Activated naive CD4-positive, alpha-beta T cell treated with anti-CD3 and anti-CD28 coated beads, Interleukin-2, amount 10 ng/mL, durations not matched to agents 7 days and 5 days (primary cell): Measurements from ENCODE around the gene MAPKAPK2.

ENCODE experiments used
- CTCF ChIA-PET: fragments of 350-600 bp; sonication (Branson Sonifier 250); formaldehyde crosslinking; loops from one replicate; lab custom pipeline; 2021; ENCODE audit warnings: antibody characterized with exemption; lab: Charles Lee
- DNase-seq: peaks from one replicate; pipeline ENCODE4 v3.0.0-alpha.2; 2020
- H3K27ac Mint-ChIP-seq: one replicate; pipeline ENCODE4 v1.8.0; 2021; ENCODE audit warnings: mild to moderate bottlenecking, moderate library complexity, mixed read lengths
- H3K27me3 Mint-ChIP-seq: one replicate; pipeline ENCODE4 v1.8.0; 2021; ENCODE audit warnings: mild to moderate bottlenecking, mixed read lengths
- H3K36me3 Mint-ChIP-seq: one replicate; pipeline ENCODE4 v1.8.0; 2021; ENCODE audit warnings: mixed read lengths
- H3K4me1 Mint-ChIP-seq: one replicate; pipeline ENCODE4 v1.8.0; 2021; ENCODE audit warnings: mixed read lengths
- H3K4me3 Mint-ChIP-seq: one replicate; pipeline ENCODE4 v1.8.0; 2021; ENCODE audit warnings: mild to moderate bottlenecking, moderate library complexity, mixed read lengths
- H3K9me3 Mint-ChIP-seq: one replicate; pipeline ENCODE4 v1.8.0; 2021; ENCODE audit warnings: mixed read lengths

Gene MAPKAPK2

DNA sequence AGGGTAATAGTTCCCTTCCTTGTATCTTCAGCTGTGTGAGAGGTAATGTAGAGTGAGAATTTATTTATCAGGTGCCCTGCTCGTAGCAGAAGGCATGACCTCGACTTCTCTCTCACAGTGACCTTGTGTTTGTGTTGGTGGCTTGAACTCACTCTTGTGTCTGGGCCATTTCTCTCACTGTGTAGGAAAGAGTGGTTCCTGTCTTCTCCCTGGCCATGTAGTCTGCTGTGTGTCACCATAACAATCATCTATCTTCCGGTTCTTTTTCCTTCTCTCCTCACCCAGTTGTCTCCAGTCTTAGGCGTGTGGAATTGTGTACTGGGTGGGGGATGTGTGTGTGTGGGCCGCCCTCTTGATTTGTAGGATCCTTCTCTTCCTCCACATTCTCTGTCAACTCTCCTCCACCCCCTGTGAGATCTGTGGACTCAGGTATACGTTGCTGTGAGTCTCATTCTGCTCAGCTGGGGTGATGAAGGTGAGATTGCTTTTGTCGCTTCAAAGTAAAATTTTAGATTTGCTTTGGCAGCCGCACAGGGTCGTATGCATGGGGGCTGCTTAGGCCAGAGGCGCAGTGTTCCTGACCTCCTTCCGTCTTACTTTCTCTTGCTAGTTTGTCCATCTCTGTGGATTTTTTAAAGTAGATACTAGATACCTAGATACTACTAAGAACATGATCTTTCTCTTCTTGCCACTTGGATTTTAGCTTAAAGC, 31.6 kb downstream of the MAPKAPK2 start:
- no peaks in the 10 kb centered on the region for H3K9me3 Mint-ChIP-seq
- DNase-seq: no peak
- H3K27me3 Mint-ChIP-seq: no peaks in the 10 kb centered on the region
- peaks cover 3% of the 10 kb centered on the region for H3K36me3 Mint-ChIP-seq
- H3K4me1 Mint-ChIP-seq: peaks cover 74% of the 10 kb centered on the region
- CTCF ChIA-PET: interaction anchor here (0.7 to 4.8 kb wide), 9 partner anchors 8 to 197 kb away, joined by 3 to 27 read pairs (median 6); no protein-coding TSS in a partner anchor
- peak overlapping the region; percentile 82 for H3K27ac Mint-ChIP-seq
- H3K4me3 Mint-ChIP-seq: no peak overlapping the region

DNA sequence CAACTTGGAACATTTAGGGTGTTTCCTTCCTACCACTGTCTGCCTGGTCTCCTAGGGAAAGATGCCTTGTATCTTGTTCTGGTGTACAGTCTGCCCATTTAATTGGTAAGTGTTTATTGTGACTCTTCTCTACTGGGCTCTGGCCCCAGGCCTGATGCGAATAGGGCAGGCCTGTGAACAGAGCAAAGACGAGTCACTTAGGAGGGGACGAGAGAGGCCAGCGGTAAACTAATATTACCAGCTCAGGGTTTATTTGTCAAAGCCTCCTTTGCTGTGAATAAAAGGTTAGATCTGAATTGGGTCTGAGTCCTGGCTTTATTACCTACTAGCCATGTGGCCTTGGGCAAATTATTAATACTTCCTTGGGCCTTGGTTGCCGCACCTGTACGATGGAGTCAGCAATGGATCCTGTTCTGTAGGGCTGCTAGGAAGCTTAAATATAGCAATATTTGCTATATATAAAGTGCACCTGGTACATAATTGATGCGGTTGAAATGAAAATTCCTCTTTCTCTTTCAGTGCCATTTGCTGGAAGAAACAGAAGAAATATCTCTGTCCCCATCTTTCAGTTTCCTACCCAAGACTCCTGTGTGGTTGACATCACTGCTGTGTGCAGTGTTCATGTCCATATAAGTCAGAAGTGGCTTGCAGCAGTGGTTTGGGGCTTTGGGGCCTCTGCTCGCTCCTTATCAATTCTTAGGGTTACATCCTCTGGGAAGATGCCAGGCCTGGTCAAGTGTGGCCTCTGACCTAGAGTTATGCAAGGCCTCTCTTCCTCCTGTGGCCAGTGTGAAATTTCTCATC, 32.4 kb downstream of the MAPKAPK2 start:
- no peak overlapping the region for H3K4me3 Mint-ChIP-seq
- peaks cover 74% of the 10 kb centered on the region for H3K4me1 Mint-ChIP-seq
- no peaks in the 10 kb centered on the region for H3K9me3 Mint-ChIP-seq
- peaks cover 2% of the 10 kb centered on the region for H3K36me3 Mint-ChIP-seq
- peak overlapping the region; percentile 66 for H3K27ac Mint-ChIP-seq
- CTCF ChIA-PET: interaction anchor here (1.1 to 4.8 kb wide), 5 partner anchors 9 to 196 kb away, joined by 3 to 27 read pairs (median 6); no protein-coding TSS in a partner anchor
- DNase-seq: peak; percentile 51
- H3K27me3 Mint-ChIP-seq: no peaks in the 10 kb centered on the region

DNA sequence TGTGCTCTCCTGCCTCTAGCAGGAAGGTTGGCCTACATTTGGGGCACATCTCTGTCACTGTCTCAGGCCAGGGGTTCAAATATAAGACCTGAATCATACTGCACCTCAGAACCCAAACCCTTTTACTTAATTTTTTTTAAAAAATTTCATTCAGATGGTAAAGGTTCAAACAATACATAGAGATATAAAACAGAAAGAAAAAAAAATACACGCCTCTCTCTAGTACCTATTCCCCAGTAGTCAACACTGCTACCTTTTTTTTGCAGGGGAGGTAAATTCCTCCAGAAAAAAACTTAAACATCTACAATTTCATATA, 32.9 kb downstream of the MAPKAPK2 start:
- no peak for DNase-seq
- no peak overlapping the region for H3K4me3 Mint-ChIP-seq

DNA sequence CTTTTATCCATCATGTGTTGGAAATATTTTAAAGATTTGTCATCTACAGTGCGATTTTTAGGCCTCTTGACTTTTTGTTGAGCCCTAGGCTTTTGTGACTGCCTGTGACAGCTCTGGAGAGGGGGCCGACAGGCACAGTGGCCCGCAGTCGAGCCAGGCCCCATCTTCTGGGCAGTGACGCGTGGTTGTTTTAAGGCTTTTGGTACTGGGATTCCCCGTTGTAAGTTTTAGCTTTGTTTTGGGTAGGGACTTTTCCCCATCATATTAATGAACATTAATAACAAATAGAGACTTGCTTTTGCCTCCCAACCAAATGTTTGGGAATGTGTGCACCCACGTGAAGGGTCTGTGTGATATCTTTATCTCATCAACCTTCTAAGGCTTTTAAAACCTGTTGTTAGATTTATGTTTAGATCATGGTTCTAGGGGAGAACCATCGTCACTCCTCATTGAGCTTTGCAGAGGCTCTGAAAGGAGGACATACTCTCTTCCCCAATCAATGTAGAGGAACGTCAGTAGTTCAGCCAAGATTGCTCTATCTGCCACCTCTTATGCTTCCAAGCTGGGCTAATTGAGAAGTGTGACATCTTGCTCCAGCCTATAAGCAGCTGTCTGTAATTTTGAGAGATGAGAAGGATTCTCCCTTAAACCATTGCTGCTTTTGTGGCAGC, 34.6 kb downstream of the MAPKAPK2 start:
- no peak overlapping the region for H3K4me3 Mint-ChIP-seq
- H3K4me1 Mint-ChIP-seq: peaks cover 57% of the 10 kb centered on the region
- CTCF ChIA-PET: interaction anchor here (1.1 to 1.3 kb wide), 3 partner anchors 9 to 193 kb away, joined by 3 to 5 read pairs (median 4); partner anchors contain the start of gene IL20
- H3K27ac Mint-ChIP-seq: no peak overlapping the region
- no peaks in the 10 kb centered on the region for H3K36me3 Mint-ChIP-seq
- H3K9me3 Mint-ChIP-seq: no peaks in the 10 kb centered on the region
- H3K27me3 Mint-ChIP-seq: no peaks in the 10 kb centered on the region
- DNase-seq: no peak

More for the DNA sequence above, 32.9 kb downstream of the MAPKAPK2 start:
- Mint-ChIP-seq H3K9me3 (no peaks in the 10 kb centered on the region), H3K27me3 (no peaks in the 10 kb centered on the region), H3K4me1 (peaks cover 69% of the 10 kb centered on the region), H3K36me3 (peaks cover 2% of the 10 kb centered on the region), H3K27ac (peak overlapping the region; percentile 66)
- CTCF ChIA-PET: interaction anchor here (1.4 to 4.8 kb wide), 2 partner anchors 9 to 195 kb away, joined by 3 to 27 read pairs; no protein-coding TSS in a partner anchor

DNA sequence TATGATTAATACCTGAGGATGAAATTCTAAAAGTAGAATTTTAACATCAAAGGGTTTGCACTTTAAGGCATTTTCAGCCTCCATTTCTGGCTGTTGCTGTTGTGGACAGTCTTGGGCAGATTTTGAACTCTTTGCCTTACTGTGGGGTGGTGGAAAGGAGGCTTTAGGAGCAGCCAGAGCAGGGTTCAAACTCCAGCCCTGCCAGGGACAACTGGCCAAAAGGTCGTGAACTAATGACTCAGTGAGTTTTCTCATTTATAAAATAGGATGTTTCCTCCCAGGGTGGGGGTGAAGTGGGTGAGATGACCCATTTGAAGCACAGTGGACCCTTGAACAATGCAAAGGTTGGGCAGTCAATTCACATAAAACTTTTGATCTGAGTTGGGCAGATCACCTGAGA, 36.7 kb downstream of the MAPKAPK2 start:
- Mint-ChIP-seq H3K4me1 (peaks cover 46% of the 10 kb centered on the region), H3K27ac (no peak overlapping the region), H3K4me3 (no peak overlapping the region), H3K36me3 (no peaks in the 10 kb centered on the region), H3K27me3 (no peaks in the 10 kb centered on the region), H3K9me3 (no peaks in the 10 kb centered on the region)
- CTCF ChIA-PET: interaction anchor here (1.1 to 1.4 kb wide), 2 partner anchors 9 to 56 kb away, joined by 3 read pairs; no protein-coding TSS in a partner anchor
- DNase-seq: no peak

DNA sequence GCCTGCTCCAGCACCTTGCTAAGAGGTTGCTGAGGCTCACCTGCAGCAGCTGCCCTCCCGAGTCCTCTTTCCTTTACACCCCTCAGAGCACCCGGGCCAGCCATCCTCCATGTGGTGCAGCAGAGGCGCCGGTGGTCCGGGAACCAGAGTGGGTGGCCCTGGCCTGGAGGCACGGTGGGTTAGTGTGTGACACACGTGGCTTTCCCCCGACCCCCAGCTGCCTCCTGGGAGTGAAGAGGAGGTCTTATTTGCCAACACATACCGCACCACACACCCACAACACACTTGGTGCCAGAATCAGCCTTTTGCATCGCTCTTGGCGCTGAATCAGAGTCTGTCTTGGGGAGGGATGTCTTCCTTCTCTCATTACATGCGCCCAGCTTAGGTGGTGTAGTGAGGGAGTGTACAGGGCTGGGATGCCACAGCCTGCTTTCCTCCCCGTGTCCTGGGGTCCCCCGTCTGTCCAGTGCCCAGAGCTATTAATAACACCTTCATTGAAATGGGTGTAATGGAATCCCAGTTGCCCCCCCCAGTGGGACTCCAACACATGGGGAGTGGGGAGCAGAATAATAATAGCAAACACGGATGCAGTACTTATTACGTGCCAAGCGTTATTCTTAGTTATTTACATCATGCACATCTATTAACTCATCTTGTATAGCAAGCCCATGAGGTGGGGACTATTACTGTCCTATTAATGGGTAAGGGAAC, 38.2 kb downstream of the MAPKAPK2 start:
- no peak for DNase-seq
- Mint-ChIP-seq H3K27me3 (no peaks in the 10 kb centered on the region), H3K4me3 (no peak overlapping the region), H3K9me3 (no peaks in the 10 kb centered on the region), H3K27ac (no peak overlapping the region), H3K36me3 (no peaks in the 10 kb centered on the region), H3K4me1 (peaks cover 37% of the 10 kb centered on the region)
- CTCF ChIA-PET: interaction anchor here (0.9 to 6.3 kb wide), 7 partner anchors 11 to 258 kb away, joined by 3 to 39 read pairs (median 5); no protein-coding TSS in a partner anchor

DNA sequence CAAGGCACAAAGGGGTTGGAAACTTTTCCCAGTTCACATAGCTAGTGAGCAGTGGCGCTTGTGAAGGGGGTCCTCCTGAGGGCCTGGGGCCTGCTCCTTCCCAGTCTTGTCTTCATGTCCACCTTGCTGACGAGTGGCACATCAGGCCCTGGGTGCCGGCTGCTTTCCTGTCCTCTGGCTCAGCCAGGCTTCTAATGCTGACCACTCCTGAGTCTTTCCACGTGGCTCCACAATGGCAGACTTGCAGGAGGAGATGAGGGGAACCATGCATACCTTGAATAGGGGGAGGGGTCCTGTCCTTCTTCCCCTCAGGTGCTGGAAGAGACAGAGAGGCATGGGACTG, 38.7 kb downstream of the MAPKAPK2 start:
- no peaks in the 10 kb centered on the region for H3K9me3 Mint-ChIP-seq
- CTCF ChIA-PET: interaction anchor here (0.9 to 6.3 kb wide), 8 partner anchors 9 to 258 kb away, joined by 3 to 39 read pairs (median 6); no protein-coding TSS in a partner anchor
- no peaks in the 10 kb centered on the region for H3K27me3 Mint-ChIP-seq
- no peaks in the 10 kb centered on the region for H3K36me3 Mint-ChIP-seq
- H3K27ac Mint-ChIP-seq: no peak overlapping the region
- H3K4me3 Mint-ChIP-seq: no peak overlapping the region
- peaks cover 36% of the 10 kb centered on the region for H3K4me1 Mint-ChIP-seq
- no peak for DNase-seq

DNA sequence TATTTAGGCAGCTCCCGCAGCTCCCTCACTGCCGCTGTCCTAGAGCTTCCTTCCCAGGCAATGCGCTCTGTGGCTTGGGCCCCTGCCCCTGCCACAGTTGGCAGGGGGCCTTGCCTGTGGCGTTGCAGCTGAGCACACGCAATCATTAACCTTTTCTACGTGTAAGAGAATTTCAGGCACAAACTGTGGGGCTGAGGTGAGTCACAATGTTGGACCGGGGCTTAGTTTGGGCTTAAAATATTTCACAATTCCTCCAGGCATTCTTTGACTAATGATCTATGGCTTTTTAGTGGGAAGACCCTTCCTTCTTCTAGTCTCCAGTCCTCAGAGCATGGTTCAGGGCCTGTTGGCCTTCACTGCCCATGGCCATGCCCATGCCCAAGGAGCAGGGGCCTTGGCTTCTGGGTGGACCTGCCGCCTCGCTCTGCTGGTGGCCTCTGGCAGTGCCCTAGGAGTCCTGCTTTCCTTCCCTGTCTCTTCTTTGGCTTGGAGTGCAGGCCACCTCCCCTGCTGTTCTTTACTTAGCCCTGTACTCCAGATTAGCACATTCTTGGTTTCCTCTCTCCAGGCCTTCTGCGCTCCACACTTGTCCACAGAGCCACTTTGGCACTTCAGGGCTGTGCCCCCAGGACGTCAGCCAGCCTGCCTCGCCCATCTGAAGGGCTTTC, 39.2 kb downstream of the MAPKAPK2 start:
- Mint-ChIP-seq H3K9me3 (no peaks in the 10 kb centered on the region), H3K36me3 (peaks cover 2% of the 10 kb centered on the region), H3K27ac (peak overlapping the region; percentile 25), H3K27me3 (no peaks in the 10 kb centered on the region), H3K4me1 (peaks cover 31% of the 10 kb centered on the region), H3K4me3 (no peak overlapping the region)
- no peak for DNase-seq
- CTCF ChIA-PET: interaction anchor here (0.6 to 14.7 kb wide), 12 partner anchors 9 to 257 kb away, joined by 3 to 233 read pairs (median 4); no protein-coding TSS in a partner anchor

DNA sequence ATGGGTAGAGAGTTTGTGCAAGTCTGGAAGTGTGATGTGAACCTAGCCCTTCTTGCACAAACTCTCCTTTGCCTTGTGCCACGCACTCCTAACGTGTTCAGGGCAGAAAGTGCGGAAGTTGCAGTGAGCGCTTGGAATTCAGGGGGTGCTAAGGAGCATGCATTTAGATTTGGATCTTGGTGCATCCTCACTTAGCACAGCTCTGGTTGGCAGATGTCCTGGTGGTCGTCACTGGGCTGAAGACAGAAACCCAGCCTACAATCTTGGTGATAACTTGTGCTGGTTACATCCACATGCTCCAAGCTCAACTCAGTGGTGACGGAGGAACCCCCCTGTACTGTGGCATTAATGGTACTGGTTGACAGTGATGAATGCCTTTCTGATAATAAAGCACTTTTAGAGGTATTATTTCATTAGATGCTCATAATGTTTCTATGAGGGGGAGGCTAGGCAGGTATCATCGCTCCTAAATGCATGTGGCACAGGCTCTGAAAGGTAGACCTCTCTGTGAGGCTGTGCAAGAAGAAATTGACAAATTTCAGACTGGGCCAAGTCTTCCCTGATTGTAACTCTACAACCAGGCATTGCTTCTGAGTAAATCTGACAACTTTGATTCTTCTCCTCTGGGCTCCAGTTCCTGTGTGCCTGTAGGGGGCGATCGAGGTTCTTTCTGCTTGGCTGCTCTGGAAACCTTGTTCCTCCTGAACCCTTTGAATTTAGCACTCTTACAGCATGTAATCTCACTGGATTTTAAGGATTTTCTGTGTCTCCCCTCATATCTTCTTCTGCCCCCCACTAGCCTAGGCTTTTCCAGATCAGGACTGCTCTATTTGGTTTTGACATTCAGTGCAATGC, 40.6 kb downstream of the MAPKAPK2 start:
- Mint-ChIP-seq H3K4me1 (peaks cover 26% of the 10 kb centered on the region), H3K27ac (no peak overlapping the region), H3K36me3 (peaks cover 8% of the 10 kb centered on the region), H3K27me3 (no peaks in the 10 kb centered on the region), H3K4me3 (no peak overlapping the region), H3K9me3 (no peaks in the 10 kb centered on the region)
- peak; percentile 80 for DNase-seq
- CTCF ChIA-PET: interaction anchor here (0.7 to 14.7 kb wide), 40 partner anchors 9 to 290 kb away, joined by 3 to 233 read pairs (median 5); no protein-coding TSS in a partner anchor

DNA sequence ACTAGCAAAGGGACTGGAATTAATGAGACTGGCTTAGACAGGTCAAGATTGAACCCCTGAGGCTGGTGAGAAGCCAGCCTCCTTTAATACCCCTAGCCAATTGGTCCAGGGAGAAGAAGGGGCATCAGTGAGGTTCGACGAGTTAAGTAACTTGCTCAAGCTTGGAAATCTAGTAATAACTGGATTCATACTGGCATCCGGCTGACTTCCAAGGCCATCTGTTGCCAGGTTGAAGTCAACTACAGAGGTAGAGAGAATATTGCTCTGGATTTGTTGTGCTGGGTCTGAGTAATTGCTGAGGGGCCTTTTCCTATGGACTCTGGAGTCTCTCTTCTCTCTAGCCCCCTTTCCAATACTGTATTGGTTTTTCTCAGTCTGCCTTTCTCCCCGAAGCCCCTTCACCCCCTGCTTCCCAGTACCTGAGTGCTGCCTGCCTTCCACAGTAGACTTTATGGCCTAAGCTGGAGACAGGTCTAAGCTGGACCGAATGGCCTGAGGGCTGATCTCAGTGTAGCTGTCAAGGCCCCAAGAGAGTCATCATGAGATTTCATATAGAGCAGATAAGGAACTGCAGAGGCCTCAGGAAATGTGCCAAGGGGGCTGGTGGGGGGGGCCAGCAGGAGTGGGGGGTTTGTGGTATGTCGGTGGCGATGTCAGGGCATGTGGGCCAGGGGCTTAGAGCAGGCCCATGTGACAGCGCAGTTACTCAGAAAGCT, 43.4 kb downstream of the MAPKAPK2 start:
- DNase-seq: no peak
- Mint-ChIP-seq H3K4me3 (no peak overlapping the region), H3K27me3 (no peaks in the 10 kb centered on the region), H3K4me1 (peaks cover 28% of the 10 kb centered on the region), H3K9me3 (no peaks in the 10 kb centered on the region), H3K27ac (no peak overlapping the region), H3K36me3 (peaks cover 23% of the 10 kb centered on the region)
- CTCF ChIA-PET: interaction anchor here (0.9 to 14.7 kb wide), 9 partner anchors 8 to 253 kb away, joined by 3 to 361 read pairs (median 24); no protein-coding TSS in a partner anchor

DNA sequence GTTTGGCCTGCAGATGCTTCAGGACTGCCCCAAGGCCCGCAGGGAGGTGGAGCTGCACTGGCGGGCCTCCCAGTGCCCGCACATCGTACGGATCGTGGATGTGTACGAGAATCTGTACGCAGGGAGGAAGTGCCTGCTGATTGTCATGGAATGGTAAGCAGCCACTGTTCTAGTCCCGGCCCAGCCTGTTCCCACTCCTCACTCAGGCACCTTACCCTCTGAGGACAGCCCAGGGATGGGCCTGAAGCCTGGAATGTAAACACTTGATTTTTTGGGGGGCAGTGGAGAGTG, 43.9 kb downstream of the MAPKAPK2 start:
- no peak overlapping the region for H3K4me3 Mint-ChIP-seq
- CTCF ChIA-PET: interaction anchor here (0.8 to 14.7 kb wide), 5 partner anchors 9 to 253 kb away, joined by 3 to 361 read pairs (median 39); no protein-coding TSS in a partner anchor
- H3K36me3 Mint-ChIP-seq: peaks cover 27% of the 10 kb centered on the region
- peaks cover 29% of the 10 kb centered on the region for H3K4me1 Mint-ChIP-seq
- no peak overlapping the region for H3K27ac Mint-ChIP-seq
- DNase-seq: no peak
- no peaks in the 10 kb centered on the region for H3K27me3 Mint-ChIP-seq
- no peaks in the 10 kb centered on the region for H3K9me3 Mint-ChIP-seq

DNA sequence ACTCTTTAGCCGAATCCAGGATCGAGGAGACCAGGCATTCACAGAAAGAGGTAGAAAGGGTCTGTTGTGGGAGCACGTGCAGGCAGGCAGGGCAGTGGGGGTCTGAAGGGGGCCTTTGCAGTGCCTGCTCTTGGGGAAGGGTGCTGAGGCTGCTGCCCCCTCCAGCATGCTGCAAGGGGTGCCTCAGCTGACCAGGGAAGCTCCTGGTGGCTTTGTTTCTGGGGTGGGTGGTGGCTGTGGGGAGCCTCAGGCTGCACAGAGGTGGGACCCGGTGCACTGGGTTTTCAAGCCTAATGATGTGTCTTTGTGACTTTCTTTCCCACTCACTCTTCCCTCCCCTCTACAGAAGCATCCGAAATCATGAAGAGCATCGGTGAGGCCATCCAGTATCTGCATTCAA, 44.3 kb downstream of the MAPKAPK2 start:
- no peak overlapping the region for H3K27ac Mint-ChIP-seq

More for the DNA sequence above, 44.3 kb downstream of the MAPKAPK2 start:
- no peak for DNase-seq
- no peaks in the 10 kb centered on the region for H3K9me3 Mint-ChIP-seq
- CTCF ChIA-PET: interaction anchor here (0.8 to 14.7 kb wide), 6 partner anchors 9 to 252 kb away, joined by 3 to 361 read pairs (median 21); no protein-coding TSS in a partner anchor
- H3K4me3 Mint-ChIP-seq: no peak overlapping the region
- H3K36me3 Mint-ChIP-seq: peaks cover 29% of the 10 kb centered on the region
- H3K27me3 Mint-ChIP-seq: no peaks in the 10 kb centered on the region
- H3K4me1 Mint-ChIP-seq: peaks cover 28% of the 10 kb centered on the region
